Inflammatory macrophage (primary cell): ENCODE measurements around the gene IPPK.
"Not testable (repeated sequence)": the region's sequence is repeated elsewhere in the genome, so short reads cannot be mapped to it uniquely, and the experiment has no call there.

Source experiments
- DNase-seq, 2 donors: peaks; one replicate each; pipeline ENCODE4 v3.0.0-alpha.2; 2020 to 2022

The IPPK gene

GRCh38 chr9:92637326-92637725 is 32.6 kb downstream of the IPPK start:
- no peak for DNase-seq

GRCh38 chr9:92636627-92637026 is 33.3 kb downstream of the IPPK start:
- no peak for DNase-seq

GRCh38 chr9:92635760-92636159 is 34.2 kb downstream of the IPPK start:
- DNase-seq, result no peak

- peak; percentile 75 to 79 for DNase-seq
Observed at GRCh38 chr9:92634712-92635605, 35.0 kb downstream of the IPPK start.

- no peak for DNase-seq
Observed at GRCh38 chr9:92633614-92634278, 36.2 kb downstream of the IPPK start.

- no peak for DNase-seq
Observed at GRCh38 chr9:92632641-92633040, 37.3 kb downstream of the IPPK start.

GRCh38 chr9:92631452-92632343 is 38.2 kb downstream of the IPPK start:
- no peak for DNase-seq

- DNase-seq, result no peak
Observed at GRCh38 chr9:92627651-92628050, 42.3 kb downstream of the IPPK start.

GRCh38 chr9:92626484-92626883 is 43.4 kb downstream of the IPPK start:
- no peak for DNase-seq

GRCh38 chr9:92623936-92624335 is 46.0 kb downstream of the IPPK start:
- DNase-seq, result not testable (repeated sequence)

- DNase-seq, result no peak
Observed at GRCh38 chr9:92620845-92621244, 49.1 kb downstream of the IPPK start.

- DNase-seq, result no peak
Observed at GRCh38 chr9:92619601-92620300, 50.2 kb downstream of the IPPK start.

GRCh38 chr9:92618633-92619225 is 51.2 kb downstream of the IPPK start:
- DNase-seq, result no peak

GRCh38 chr9:92617951-92618510 is 51.9 kb downstream of the IPPK start:
- no peak for DNase-seq

- DNase-seq, result no peak
Observed at GRCh38 chr9:92617195-92617813, 52.6 kb downstream of the IPPK start.

- DNase-seq, result no peak
Observed at GRCh38 chr9:92616655-92617111, 53.2 kb downstream of the IPPK start.

- no peak for DNase-seq
Observed at GRCh38 chr9:92616199-92616641, 53.7 kb downstream of the IPPK start.

GRCh38 chr9:92615790-92616189 is 54.1 kb downstream of the IPPK start:
- no peak for DNase-seq

- DNase-seq, result no peak
Observed at GRCh38 chr9:92614763-92615461, 55.0 kb downstream of the IPPK start.

GRCh38 chr9:92614123-92614510 is 55.8 kb downstream of the IPPK start:
- DNase-seq, result no peak
